WTC11 (cell line): Measurements from ENCODE around the gene TRAPPC13.

Experiments used
- ATF3 ChIP-seq: sonication (generic); formaldehyde crosslinking; conservative IDR thresholded peaks from 2 replicates; pipeline ENCODE4 v1.8.1; 2022; ENCODE audit warnings: mild to moderate bottlenecking, missing genetic modification reagents
- CTCF ChIP-seq: fragments of 200-600 bp; IDR thresholded peaks from 2 replicates; pipeline ENCODE4 v1.8.0; 2022; ENCODE audit warnings: antibody characterized with exemption
- FOXK1 ChIP-seq: sonication (generic); formaldehyde crosslinking; IDR thresholded peaks from 2 replicates; pipeline ENCODE4 v1.8.0; 2022; ENCODE audit warnings: mild to moderate bottlenecking, moderate library complexity, missing genetic modification reagents
- KAT7 ChIP-seq: sonication (generic); formaldehyde crosslinking; IDR thresholded peaks from 2 replicates; pipeline ENCODE4 v1.8.1; 2023; ENCODE audit warnings: missing genetic modification reagents, mild to moderate bottlenecking, borderline replicate concordance
- RELA ChIP-seq: sonication (generic); formaldehyde crosslinking; IDR thresholded peaks from 2 replicates; pipeline ENCODE4 v1.8.1; 2022; ENCODE audit warnings: missing genetic modification reagents, mild to moderate bottlenecking, borderline replicate concordance
- TCF7 ChIP-seq: sonication (generic); formaldehyde crosslinking; IDR thresholded peaks from 2 replicates; pipeline ENCODE4 v1.8.0; 2022; ENCODE audit warnings: mild to moderate bottlenecking, low read depth, missing genetic modification reagents, moderate library complexity
- TEAD4 ChIP-seq: sonication (generic); formaldehyde crosslinking; IDR thresholded peaks from 2 replicates; pipeline ENCODE4 v1.8.0; 2022; ENCODE audit warnings: mild to moderate bottlenecking, missing genetic modification reagents
- TF ChIP-seq, protein P1 (sequence below): fragments of 250-450 bp; sonication (Bioruptor Pico); conservative IDR thresholded peaks from 2 replicates; pipeline ENCODE4 v1.9.0; 2021; ENCODE audit warnings: mild to moderate bottlenecking
- TF ChIP-seq, protein P2 (sequence below): sonication (generic); formaldehyde crosslinking; IDR thresholded peaks from 2 replicates; pipeline ENCODE4 v1.8.1; 2022; ENCODE audit warnings: low read depth, missing genetic modification reagents, borderline replicate concordance
- TF ChIP-seq, protein P3 (sequence below): sonication (generic); formaldehyde crosslinking; IDR thresholded peaks from 2 replicates; pipeline ENCODE4 v1.8.1; 2023; ENCODE audit warnings: mild to moderate bottlenecking, missing genetic modification reagents, moderate library complexity

- TF ChIP-seq TCF7 (CRISPR knock-in tag): no peak
- TF ChIP-seq, protein P1, sequence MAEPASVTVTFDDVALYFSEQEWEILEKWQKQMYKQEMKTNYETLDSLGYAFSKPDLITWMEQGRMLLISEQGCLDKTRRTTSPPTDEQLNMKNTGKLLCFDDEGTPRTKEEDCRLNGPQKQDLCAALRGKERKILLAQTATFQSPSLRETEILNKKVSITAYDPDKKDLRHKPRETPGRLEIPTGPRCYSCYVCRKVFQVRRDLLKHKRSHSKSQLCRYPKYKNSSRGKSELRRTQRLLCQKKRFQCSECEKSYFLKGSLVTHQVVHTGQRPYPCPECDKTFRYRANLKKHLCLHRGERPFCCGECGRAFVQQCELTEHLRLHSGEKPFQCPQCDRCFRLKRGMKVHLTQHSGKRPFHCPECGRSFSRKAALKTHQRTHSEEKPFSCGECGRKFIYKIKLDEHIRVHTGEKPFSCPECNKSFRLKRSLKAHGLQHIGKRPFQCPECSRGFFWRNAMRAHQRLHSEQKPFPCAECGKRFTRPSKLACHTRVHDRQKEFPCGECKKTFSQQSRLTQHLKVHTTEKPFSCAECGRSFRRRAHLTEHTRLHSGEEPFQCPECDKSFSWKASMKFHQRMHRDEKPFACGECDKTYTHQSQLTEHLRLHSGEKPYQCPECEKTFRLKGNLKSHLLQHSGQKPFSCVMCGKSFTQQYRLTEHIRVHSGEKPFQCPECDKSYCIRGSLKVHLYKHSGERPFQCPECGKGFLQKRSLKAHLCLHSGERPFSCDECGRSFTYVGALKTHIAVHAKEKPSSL (CRISPR knock-in tag): no peak
- no peak for TF ChIP-seq RELA (CRISPR knock-in tag)
- TF ChIP-seq CTCF: no peak
- no peak for TF ChIP-seq FOXK1 (CRISPR knock-in tag)
- TF ChIP-seq, protein P2, sequence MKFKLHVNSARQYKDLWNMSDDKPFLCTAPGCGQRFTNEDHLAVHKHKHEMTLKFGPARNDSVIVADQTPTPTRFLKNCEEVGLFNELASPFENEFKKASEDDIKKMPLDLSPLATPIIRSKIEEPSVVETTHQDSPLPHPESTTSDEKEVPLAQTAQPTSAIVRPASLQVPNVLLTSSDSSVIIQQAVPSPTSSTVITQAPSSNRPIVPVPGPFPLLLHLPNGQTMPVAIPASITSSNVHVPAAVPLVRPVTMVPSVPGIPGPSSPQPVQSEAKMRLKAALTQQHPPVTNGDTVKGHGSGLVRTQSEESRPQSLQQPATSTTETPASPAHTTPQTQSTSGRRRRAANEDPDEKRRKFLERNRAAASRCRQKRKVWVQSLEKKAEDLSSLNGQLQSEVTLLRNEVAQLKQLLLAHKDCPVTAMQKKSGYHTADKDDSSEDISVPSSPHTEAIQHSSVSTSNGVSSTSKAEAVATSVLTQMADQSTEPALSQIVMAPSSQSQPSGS: no peak
- TF ChIP-seq ATF3 (CRISPR knock-in tag): no peak
- no peak for TF ChIP-seq KAT7
- TF ChIP-seq TEAD4 (CRISPR knock-in tag): no peak
- TF ChIP-seq, protein P3, sequence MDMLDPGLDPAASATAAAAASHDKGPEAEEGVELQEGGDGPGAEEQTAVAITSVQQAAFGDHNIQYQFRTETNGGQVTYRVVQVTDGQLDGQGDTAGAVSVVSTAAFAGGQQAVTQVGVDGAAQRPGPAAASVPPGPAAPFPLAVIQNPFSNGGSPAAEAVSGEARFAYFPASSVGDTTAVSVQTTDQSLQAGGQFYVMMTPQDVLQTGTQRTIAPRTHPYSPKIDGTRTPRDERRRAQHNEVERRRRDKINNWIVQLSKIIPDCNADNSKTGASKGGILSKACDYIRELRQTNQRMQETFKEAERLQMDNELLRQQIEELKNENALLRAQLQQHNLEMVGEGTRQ (CRISPR knock-in tag): no peak
Observed at GRCh38 chr5:65702036-65702435, 77.2 kb downstream of the TRAPPC13 start.
